Stimulated activated CD8-positive, alpha-beta memory T cell treated with anti-CD3 and anti-CD28 coated beads, Interleukin-12 subunit alpha, Interleukin-12 subunit beta, amount 100 ng/mL, for 24 hours (primary cell): ENCODE results near the gene SLC15A4.

ENCODE experiments used
- DNase-seq: peaks from one replicate; pipeline ENCODE4 v3.0.0-alpha.2; 2020; ENCODE audit errors: extremely low read depth

Gene SLC15A4

GRCh38 chr12:128794661-128795529 is 28.9 kb downstream of the SLC15A4 start:
- DNase-seq = no peak

GRCh38 chr12:128793701-128794100 is 30.1 kb downstream of the SLC15A4 start:
- no peak for DNase-seq

- no peak for DNase-seq
These were observed 30.9 kb downstream of the SLC15A4 start for GRCh38 chr12:128792881-128793280.

- DNase-seq = no peak
These were observed 31.4 kb downstream of the SLC15A4 start for GRCh38 chr12:128792398-128792797.

- no peak for DNase-seq
These were observed 32.1 kb downstream of the SLC15A4 start for GRCh38 chr12:128791395-128792322.

GRCh38 chr12:128790653-128791373 is 32.9 kb downstream of the SLC15A4 start:
- DNase-seq = no peak

GRCh38 chr12:128790221-128790620 is 33.5 kb downstream of the SLC15A4 start:
- no peak for DNase-seq

GRCh38 chr12:128789356-128789929 is 34.3 kb downstream of the SLC15A4 start:
- DNase-seq = no peak

GRCh38 chr12:128787827-128788226 is 35.9 kb downstream of the SLC15A4 start:
- DNase-seq = no peak

GRCh38 chr12:128786741-128787391 is 36.9 kb downstream of the SLC15A4 start:
- DNase-seq = no peak

GRCh38 chr12:128784030-128784760 is 39.6 kb downstream of the SLC15A4 start:
- DNase-seq = no peak

GRCh38 chr12:128783129-128783574 is 40.6 kb downstream of the SLC15A4 start:
- DNase-seq = no peak

- no peak for DNase-seq
These were observed 43.9 kb downstream of the SLC15A4 start for GRCh38 chr12:128779901-128780300.

- no peak for DNase-seq
These were observed 51.5 kb downstream of the SLC15A4 start for GRCh38 chr12:128772249-128772648.

- DNase-seq = no peak
These were observed 52.1 kb downstream of the SLC15A4 start for GRCh38 chr12:128771681-128772080.

- no peak for DNase-seq
These were observed 56.2 kb downstream of the SLC15A4 start for GRCh38 chr12:128767518-128767917.

GRCh38 chr12:128766738-128767501 is 56.8 kb downstream of the SLC15A4 start:
- DNase-seq = no peak

GRCh38 chr12:128763395-128763794 is 60.4 kb downstream of the SLC15A4 start:
- no peak for DNase-seq

- no peak for DNase-seq
These were observed 62.4 kb downstream of the SLC15A4 start for GRCh38 chr12:128761379-128761790.
